Measurements from ENCODE around the gene LRRC7.

Gene LRRC7

GRCh38 chr1:70090141-70090540 is 522.4 kb downstream of the LRRC7 start:
- TF ChIP-seq, protein P1, sequence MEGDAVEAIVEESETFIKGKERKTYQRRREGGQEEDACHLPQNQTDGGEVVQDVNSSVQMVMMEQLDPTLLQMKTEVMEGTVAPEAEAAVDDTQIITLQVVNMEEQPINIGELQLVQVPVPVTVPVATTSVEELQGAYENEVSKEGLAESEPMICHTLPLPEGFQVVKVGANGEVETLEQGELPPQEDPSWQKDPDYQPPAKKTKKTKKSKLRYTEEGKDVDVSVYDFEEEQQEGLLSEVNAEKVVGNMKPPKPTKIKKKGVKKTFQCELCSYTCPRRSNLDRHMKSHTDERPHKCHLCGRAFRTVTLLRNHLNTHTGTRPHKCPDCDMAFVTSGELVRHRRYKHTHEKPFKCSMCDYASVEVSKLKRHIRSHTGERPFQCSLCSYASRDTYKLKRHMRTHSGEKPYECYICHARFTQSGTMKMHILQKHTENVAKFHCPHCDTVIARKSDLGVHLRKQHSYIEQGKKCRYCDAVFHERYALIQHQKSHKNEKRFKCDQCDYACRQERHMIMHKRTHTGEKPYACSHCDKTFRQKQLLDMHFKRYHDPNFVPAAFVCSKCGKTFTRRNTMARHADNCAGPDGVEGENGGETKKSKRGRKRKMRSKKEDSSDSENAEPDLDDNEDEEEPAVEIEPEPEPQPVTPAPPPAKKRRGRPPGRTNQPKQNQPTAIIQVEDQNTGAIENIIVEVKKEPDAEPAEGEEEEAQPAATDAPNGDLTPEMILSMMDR (IDR thresholded peaks at IDR 0.05; ENCODE audit: control insufficient read depth, extremely low read depth, insufficient read depth): no peak
- no peak overlapping the region for H3K4me3 ChIP-seq (ENCODE audit: low read depth, low read length)
- no peak for DNase-seq (ENCODE audit: low read depth)

DNA sequence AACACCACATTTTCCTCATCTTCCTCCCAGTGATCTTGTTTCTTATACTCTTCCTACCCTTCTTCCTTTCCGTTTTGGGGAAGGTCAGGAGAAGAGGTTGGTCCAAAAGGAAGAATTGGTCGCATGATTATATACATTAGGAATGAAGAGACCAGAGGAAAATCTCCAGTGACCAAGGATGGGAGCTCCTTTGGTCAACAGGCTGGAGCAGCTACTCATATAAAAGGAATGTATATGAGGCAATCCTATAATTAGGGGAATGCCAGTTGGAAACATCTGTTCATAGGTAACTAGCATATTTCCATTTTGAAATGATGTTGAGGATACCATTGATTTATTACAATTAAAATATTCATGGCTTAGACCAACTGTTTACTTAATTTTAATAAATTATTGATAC is 523.2 kb downstream of the LRRC7 start:
- no peak overlapping the region for H3K4me3 ChIP-seq (ENCODE audit: low read depth, low read length)
- DNase-seq (ENCODE audit: low read depth): no peak
- TF ChIP-seq, protein P1 (IDR thresholded peaks at IDR 0.05; ENCODE audit: control insufficient read depth, extremely low read depth, insufficient read depth): no peak

DNA sequence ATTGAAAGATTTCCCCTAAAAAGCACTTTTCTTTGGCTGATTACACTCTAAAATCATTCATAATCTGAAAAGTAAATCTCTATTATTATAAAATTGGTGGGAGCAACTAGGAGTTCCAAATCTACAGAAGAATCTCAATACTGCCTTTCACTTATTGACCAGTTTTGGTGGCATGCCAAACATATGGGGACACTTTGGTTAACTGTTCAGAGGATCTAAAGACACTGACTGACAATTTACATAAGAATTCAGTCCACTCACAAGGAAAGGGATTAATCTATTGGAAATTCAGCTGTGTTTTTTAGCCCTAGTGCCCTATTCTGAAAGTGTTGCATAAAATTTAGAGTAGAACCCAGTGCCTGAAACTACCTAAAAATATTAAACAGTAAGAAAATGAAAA is 524.1 kb downstream of the LRRC7 start:
- no peak for DNase-seq (ENCODE audit: low read depth)
- TF ChIP-seq, protein P1 (IDR thresholded peaks at IDR 0.05; ENCODE audit: control insufficient read depth, extremely low read depth, insufficient read depth): no peak
- H3K4me3 ChIP-seq (ENCODE audit: low read depth, low read length): no peak overlapping the region

DNA sequence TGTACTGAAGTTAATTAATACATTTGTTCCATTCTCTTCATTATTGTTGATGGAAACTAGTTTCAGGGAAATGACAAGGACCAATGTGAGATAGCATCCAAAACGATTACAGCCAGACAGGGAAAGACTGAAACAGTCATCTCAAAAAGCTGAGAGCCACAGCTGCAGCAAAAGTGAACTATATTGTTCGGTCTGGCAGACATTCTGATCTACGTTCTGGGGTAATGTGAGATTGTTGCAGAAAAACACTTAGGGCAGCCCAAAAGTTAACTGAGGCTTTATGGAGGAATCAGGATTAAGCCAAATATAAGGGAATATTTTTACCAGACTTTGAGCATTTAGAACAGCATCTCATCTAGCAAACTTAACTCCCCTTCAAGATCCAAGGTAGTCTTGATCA is 524.8 kb downstream of the LRRC7 start:
- H3K4me3 ChIP-seq (ENCODE audit: low read depth, low read length): no peak overlapping the region
- TF ChIP-seq, protein P1 (IDR thresholded peaks at IDR 0.05; ENCODE audit: control insufficient read depth, extremely low read depth, insufficient read depth): no peak
- DNase-seq (ENCODE audit: low read depth): no peak

- no peak for DNase-seq (ENCODE audit: low read depth)
- H3K4me3 ChIP-seq (ENCODE audit: low read depth, low read length): no peak overlapping the region
- TF ChIP-seq, protein P1 (IDR thresholded peaks at IDR 0.05; ENCODE audit: control insufficient read depth, extremely low read depth, insufficient read depth): no peak
These were observed 525.7 kb downstream of the LRRC7 start for GRCh38 chr1:70093250-70093975.

DNA sequence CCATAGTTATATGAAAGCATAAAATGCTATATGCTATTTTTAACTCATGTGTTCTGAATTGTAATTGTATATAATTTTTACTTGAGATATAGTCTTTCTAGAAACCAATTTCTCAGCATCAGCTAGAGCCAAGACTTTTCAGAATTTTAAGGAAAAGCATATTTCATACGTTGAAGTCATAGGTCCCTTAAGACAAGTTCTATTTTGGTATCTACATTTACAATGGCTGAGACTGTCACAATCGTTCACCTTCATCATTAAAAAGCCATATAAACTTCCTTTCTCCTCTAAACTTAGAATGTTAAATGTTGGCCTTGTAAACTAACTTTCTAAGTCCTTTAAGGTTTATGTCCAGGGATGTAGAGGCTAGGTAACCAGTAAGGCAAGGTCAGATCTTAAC is 533.5 kb downstream of the LRRC7 start:
- no peak for DNase-seq (ENCODE audit: low read depth)
- no peak overlapping the region for H3K4me3 ChIP-seq (ENCODE audit: low read depth, low read length)
- TF ChIP-seq, protein P1 (IDR thresholded peaks at IDR 0.05; ENCODE audit: control insufficient read depth, extremely low read depth, insufficient read depth): no peak

GRCh38 chr1:70101774-70102173 is 534.1 kb downstream of the LRRC7 start:
- TF ChIP-seq, protein P1 (IDR thresholded peaks at IDR 0.05; ENCODE audit: control insufficient read depth, extremely low read depth, insufficient read depth): no peak
- no peak for DNase-seq (ENCODE audit: low read depth)
- H3K4me3 ChIP-seq (ENCODE audit: low read depth, low read length): no peak overlapping the region
